Panc1 (cell line): ENCODE data around the gene GOLGA8R. TPM values are rescaled to one million over a fixed set of nuclear protein-coding genes. Genes with fewer than 3 reads are reported as not detected.
"Not testable (repeated sequence)": the region's sequence is repeated elsewhere in the genome, so short reads cannot be mapped to it uniquely, and the experiment has no call there.

Source experiments
- ATAC-seq: fragments of 200-7000 bp; cut with Tn5 transposase; 2 replicates; pipeline ENCODE4 v1.9.1; 2020; ENCODE audit warnings: mild to moderate bottlenecking, moderate library complexity
- BruUV-seq: library from RNA; stranded (reverse); fragments of 400-500 nt; replicated peaks from 2 replicates; lab custom pipeline; 2021; lab: Mats Ljungman, UMichigan
- CTCF ChIA-PET: fragments of 300-600 bp; sonication (Branson Sonifier 250); formaldehyde crosslinking; loops from one replicate; lab custom pipeline; 2022; ENCODE audit warnings: antibody characterized with exemption; lab: Charles Lee
- POLR2A ChIA-PET: fragments of 300-600 bp; sonication (Branson Sonifier 250); formaldehyde crosslinking; loops from one replicate; lab custom pipeline; 2022; ENCODE audit warnings: antibody characterized with exemption; lab: Charles Lee
- DNase-seq: peaks from one replicate; pipeline ENCODE4 v3.0.0-alpha.2; 2010; ENCODE audit warnings: low read depth, low spot score
- H3K27ac ChIP-seq: 2 replicates; pipeline ENCODE4 v1.5.1; 2011; ENCODE audit warnings: mild to moderate bottlenecking, low read length, inconsistent platforms
- H3K27me3 ChIP-seq: fragments of 200-500 bp; sonication (Bioruptor generic); 2 replicates; pipeline ENCODE4 v1.6.0; 2014; ENCODE audit warnings: low read length, inconsistent platforms; ENCODE audit not compliant: control insufficient read depth, insufficient read depth
- H3K36me3 ChIP-seq: fragments of 200-500 bp; sonication (Bioruptor generic); 2 replicates; pipeline ENCODE4 v1.5.1; 2014; ENCODE audit warnings: inconsistent platforms, mild to moderate bottlenecking, low read length, moderate library complexity; ENCODE audit not compliant: control insufficient read depth, insufficient read depth
- H3K4me1 ChIP-seq: 2 replicates; pipeline ENCODE4 v1.5.1; 2011; ENCODE audit warnings: inconsistent platforms, mild to moderate bottlenecking, low read length, moderate library complexity; ENCODE audit not compliant: control insufficient read depth, insufficient read depth
- H3K4me3 ChIP-seq, 2 experiments: 2 replicates each; pipeline ENCODE4 v1.5.1; 2011 to 2012; ENCODE audit warnings: low read depth in 2 of 2, low read length in 2 of 2, mild to moderate bottlenecking in 2 of 2, inconsistent platforms in 1 of 2, moderate library complexity in 1 of 2
- H3K9me3 ChIP-seq: fragments of 200-500 bp; sonication (Bioruptor generic); 2 replicates; pipeline ENCODE4 v1.5.1; 2014; ENCODE audit warnings: low read depth, mild to moderate bottlenecking, inconsistent platforms, low read length, moderate library complexity; ENCODE audit not compliant: control insufficient read depth, insufficient read depth
- in situ Hi-C: cut with HindIII; loops from 2 replicates; pipeline ENCODE4 v1.10.0; 2016; ENCODE audit warnings: low sequenced_read_pairs, low pct_unique_long_range_greater_than_20kb
- intact Hi-C: fragments of 100-400 bp; cut with micrococcal nuclease; formaldehyde crosslinking; loops from one replicate; pipeline ENCODE4 v1.10.0; 2022; ENCODE audit not compliant: unreplicated experiment
- total RNA-seq: library from RNA; stranded (reverse); gene quantifications from one replicate; pipeline ENCODE4 v1.2.1, GENCODE V29; 2021; ENCODE audit not compliant: unreplicated experiment

The GOLGA8R gene
- total RNA-seq, 1 experiment from 2014 or later, result 0.80 TPM

DNA sequence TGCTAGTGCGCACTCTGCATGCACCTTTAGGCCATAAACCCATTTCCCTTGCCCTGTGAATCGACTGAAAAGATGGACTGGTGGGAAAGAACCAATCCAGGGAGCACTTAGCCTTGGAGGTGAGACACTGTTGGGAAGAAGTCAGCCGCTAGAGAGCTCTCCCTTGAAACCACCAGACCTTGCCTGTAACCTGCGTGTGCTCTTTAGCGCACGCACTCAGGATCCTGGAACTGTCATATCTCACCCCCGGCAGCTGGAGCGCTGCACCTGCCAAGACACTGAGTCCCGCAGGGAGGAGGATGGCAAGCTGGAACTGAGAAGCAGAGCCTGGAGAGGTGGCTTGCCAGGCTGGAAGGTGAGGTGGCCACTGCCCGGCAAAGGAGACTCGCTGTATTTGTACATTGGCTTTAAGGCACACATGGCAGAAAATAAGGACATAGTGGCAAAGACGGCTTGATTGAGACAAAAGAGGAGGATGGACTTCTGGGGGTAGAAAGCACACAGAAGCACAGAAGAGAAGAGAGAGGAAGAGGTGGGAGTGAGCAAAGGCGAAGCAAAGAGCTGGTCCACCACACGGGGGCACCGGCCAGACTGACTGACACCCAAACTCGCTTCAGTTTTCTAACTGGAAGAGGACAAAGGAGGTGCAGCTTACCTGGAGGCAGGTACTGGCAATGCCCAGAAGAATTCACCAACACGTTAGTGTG, 37.5 kb downstream of the GOLGA8R start:
- H3K4me3 ChIP-seq, DNase-seq, H3K4me1 ChIP-seq, H3K36me3 ChIP-seq, H3K9me3 ChIP-seq, H3K27ac ChIP-seq, H3K27me3 ChIP-seq, in situ Hi-C loops, BruUV-seq, intact Hi-C loops, POLR2A ChIA-PET, ATAC-seq, CTCF ChIA-PET: not testable (repeated sequence)

DNA sequence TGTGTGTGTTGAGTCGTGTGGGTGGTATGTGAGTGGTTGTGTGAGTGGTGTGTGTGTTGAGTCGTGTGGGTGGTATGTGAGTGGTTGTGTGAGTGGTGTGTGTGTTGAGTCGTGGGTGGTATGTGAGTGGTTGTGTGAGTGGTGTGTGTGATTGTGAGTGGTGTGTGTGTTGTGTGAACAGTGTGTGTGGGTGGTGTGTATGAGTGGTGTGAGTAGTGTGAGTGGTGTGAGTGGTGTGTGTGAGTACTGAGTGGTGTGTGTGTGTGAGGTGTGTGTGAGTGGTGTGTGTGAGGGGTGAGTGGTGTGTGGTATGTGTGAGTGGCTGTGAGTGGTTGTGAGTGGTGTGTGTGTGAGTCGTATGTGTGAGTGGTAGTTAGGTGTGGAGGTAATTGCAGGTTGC, 38.2 kb downstream of the GOLGA8R start:
- ATAC-seq, intact Hi-C loops, H3K4me3 ChIP-seq, DNase-seq, POLR2A ChIA-PET, H3K36me3 ChIP-seq, BruUV-seq, CTCF ChIA-PET, in situ Hi-C loops, H3K9me3 ChIP-seq, H3K27ac ChIP-seq, H3K27me3 ChIP-seq, H3K4me1 ChIP-seq: not testable (repeated sequence)

DNA sequence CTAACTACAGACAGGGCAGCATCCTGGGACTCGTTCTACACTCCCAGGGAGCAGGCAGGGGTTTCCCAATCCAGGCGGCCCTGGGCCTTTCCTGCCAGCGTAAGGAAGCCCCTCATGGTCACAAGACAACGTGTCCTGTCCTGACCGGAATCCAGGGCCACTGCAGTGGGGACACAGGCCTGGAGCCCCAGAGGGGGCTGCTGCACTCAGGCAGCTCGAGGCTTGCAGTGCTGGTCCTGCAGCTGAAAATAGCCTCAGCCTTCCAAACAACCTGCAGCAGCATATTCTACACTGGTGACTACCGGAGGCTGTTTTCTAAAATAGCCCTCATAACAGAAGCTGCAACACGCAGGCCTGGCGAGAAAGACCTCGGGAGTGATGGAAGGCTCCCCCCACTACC, 39.2 kb downstream of the GOLGA8R start:
- H3K27ac ChIP-seq, POLR2A ChIA-PET, ATAC-seq, CTCF ChIA-PET, H3K4me3 ChIP-seq, DNase-seq, H3K9me3 ChIP-seq, BruUV-seq, H3K36me3 ChIP-seq, in situ Hi-C loops, H3K4me1 ChIP-seq, intact Hi-C loops, H3K27me3 ChIP-seq: not testable (repeated sequence)

DNA sequence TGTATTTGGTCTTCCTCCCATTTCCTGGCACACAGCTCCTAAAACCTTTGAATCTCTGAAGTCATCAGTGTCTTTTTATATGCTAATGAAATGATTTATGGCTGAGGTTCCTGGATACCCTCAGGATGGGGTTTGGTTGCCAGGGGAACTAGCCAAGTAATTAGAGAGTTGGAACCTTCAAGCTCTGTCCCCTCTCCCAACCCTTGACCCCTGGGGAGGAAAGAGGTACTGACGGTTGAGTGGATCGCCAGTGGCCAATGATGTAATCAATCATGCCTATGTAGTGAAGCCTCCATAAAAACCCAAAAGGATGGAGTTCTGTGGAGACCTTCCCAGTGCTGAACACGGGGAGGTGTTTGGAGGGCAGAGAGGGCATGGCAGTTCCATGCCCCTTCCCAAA, 45.8 kb downstream of the GOLGA8R start:
- DNase-seq, H3K4me3 ChIP-seq, in situ Hi-C loops, H3K27me3 ChIP-seq, H3K4me1 ChIP-seq, H3K27ac ChIP-seq, ATAC-seq, BruUV-seq, H3K9me3 ChIP-seq, H3K36me3 ChIP-seq, CTCF ChIA-PET, POLR2A ChIA-PET, intact Hi-C loops: not testable (repeated sequence)

DNA sequence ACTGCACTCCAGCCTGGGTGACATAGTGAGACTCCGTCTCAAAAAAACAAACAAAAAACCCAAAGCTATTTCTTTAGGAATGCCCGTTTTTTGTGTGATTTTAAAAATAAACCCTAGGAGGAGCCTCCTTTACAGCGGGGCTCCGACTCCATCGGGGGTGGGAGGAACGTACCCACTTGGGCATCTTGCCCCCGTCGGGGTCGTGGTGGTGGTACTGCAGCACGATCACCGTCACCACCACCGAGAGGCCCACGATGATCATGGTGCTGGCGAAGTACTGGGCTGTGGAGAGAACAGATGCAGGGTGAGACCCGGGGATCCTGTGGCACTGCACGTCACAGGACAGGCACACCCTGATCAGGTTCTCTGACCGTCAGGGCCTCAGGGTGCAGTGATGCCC, 46.8 kb downstream of the GOLGA8R start:
- H3K9me3 ChIP-seq, BruUV-seq, H3K27ac ChIP-seq, DNase-seq, H3K36me3 ChIP-seq, ATAC-seq, in situ Hi-C loops, intact Hi-C loops, CTCF ChIA-PET, POLR2A ChIA-PET, H3K4me1 ChIP-seq, H3K4me3 ChIP-seq, H3K27me3 ChIP-seq: not testable (repeated sequence)

DNA sequence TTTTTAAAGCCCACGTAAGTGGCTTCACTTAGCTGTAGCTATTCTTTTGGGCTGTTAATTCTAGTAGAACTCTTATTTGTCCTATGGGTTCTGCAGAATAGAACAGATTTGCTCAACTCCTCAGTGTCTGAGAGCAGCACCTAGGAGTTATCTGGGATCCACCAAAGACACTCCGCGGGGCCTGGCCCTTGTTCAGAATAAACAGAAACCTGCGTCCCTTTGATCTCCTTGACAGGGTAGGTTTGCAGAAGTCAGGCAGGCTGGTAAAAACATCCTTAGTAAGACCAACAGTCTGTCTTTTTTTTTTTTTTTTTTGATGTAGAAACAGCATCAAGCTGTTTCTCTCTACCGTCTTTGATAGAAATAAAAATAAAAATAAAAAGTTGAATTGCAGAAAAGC, 52.7 kb downstream of the GOLGA8R start:
- H3K27ac ChIP-seq, H3K27me3 ChIP-seq, ATAC-seq, H3K4me3 ChIP-seq, H3K4me1 ChIP-seq, H3K36me3 ChIP-seq, in situ Hi-C loops, CTCF ChIA-PET, intact Hi-C loops, POLR2A ChIA-PET, DNase-seq, BruUV-seq, H3K9me3 ChIP-seq: not testable (repeated sequence)

DNA sequence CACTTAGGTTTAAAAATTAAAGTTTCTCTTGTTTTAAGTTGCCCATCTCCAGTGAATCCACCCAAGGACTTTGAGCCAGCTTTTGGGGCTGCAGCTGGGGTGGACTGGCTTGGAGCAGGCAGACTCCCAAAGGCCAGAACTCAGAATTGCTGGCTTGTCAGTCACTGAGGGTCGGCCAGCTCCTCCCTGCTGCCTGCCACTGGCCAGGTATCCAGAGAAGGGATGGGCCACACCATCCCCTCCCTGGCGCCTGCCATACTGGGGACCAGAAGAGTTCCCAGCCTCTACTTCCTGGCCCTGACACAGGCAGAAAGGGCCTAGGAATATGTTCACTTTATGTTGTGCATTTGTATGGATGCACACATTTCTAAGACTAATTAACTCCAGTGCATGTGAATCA, 53.1 kb downstream of the GOLGA8R start:
- H3K9me3 ChIP-seq, in situ Hi-C loops, CTCF ChIA-PET, POLR2A ChIA-PET, DNase-seq, H3K27ac ChIP-seq, H3K4me3 ChIP-seq, BruUV-seq, H3K36me3 ChIP-seq, H3K4me1 ChIP-seq, H3K27me3 ChIP-seq, ATAC-seq, intact Hi-C loops: not testable (repeated sequence)
